Adrenal gland (tissue), 5 donors: Measurements from ENCODE around the gene RAD51B.

ENCODE experiments used
- CTCF ChIP-seq, 6 experiments: fragments of 450-650 bp in 4 of 6; fragments of 200-600 bp in 2 of 6; sonication (generic) in 1 of 6; IDR thresholded peaks; 1 replicate in 5 of 6; 2 replicates in 1 of 6; pipeline versions ENCODE4 v1.5.1 to v1.8.0; 2016 to 2021; ENCODE audit warnings: antibody characterized with exemption in 6 of 6, mild to moderate bottlenecking in 2 of 6, moderate library complexity in 1 of 6
- POLR2A ChIP-seq, 2 donors: fragments of 450-650 bp; IDR thresholded peaks; one replicate each; pipeline ENCODE4 v1.6.1; 2017; ENCODE audit warnings: antibody characterized with exemption in 2 of 2, mild to moderate bottlenecking in 2 of 2, moderate library complexity in 1 of 2
- donor health status: DM: no; HTN: no; CAD: no.

- no peak for TF ChIP-seq CTCF (IDR thresholded peaks at IDR 0.05)
- no peak for TF ChIP-seq POLR2A (IDR thresholded peaks at IDR 0.05)
These were observed 496.7 kb downstream of the RAD51B start for GRCh38 chr14:68316078-68316868.
